Activated B cell treated with CpG ODN at 0.5 μM for 24 hours (primary cell): ENCODE data around the gene PDCD1. TPM values are rescaled to one million over a fixed set of nuclear protein-coding genes. Genes with fewer than 3 reads are reported as not detected.
"Not testable (repeated sequence)": the region's sequence is repeated elsewhere in the genome, so short reads cannot be mapped to it uniquely, and the experiment has no call there.

Experiments used
- ATAC-seq: fragments of 200-7000 bp; cut with Tn5 transposase; one replicate; pipeline ENCODE4 v1.10.0; 2021; ENCODE audit warnings: low read depth, mild to moderate bottlenecking, moderate library complexity
- CTCF ChIA-PET: fragments of 350-600 bp; sonication (Branson Sonifier 250); formaldehyde crosslinking; loops from one replicate; lab custom pipeline; 2021; ENCODE audit warnings: antibody characterized with exemption; lab: Charles Lee
- POLR2A ChIA-PET: fragments of 350-600 bp; sonication (Branson Sonifier 250); formaldehyde crosslinking; loops from one replicate; lab custom pipeline; 2021; ENCODE audit warnings: antibody characterized with exemption; lab: Charles Lee
- DNase-seq: peaks from one replicate; pipeline ENCODE4 v3.0.0; 2022
- H3K27ac Mint-ChIP-seq: one replicate; pipeline ENCODE4 v1.8.0; 2020; ENCODE audit warnings: mixed read lengths
- H3K27me3 Mint-ChIP-seq: one replicate; pipeline ENCODE4 v1.8.0; 2021; ENCODE audit warnings: mixed read lengths
- H3K36me3 Mint-ChIP-seq: one replicate; pipeline ENCODE4 v1.8.0; 2021; ENCODE audit warnings: low read depth, mixed read lengths
- H3K4me1 Mint-ChIP-seq: one replicate; pipeline ENCODE4 v1.8.0; 2021; ENCODE audit warnings: mixed read lengths
- H3K4me3 Mint-ChIP-seq: one replicate; pipeline ENCODE4 v1.8.0; 2020; ENCODE audit warnings: mild to moderate bottlenecking, mixed read lengths
- H3K9me3 Mint-ChIP-seq: one replicate; pipeline ENCODE4 v1.8.0; 2020; ENCODE audit warnings: mixed read lengths
- intact Hi-C: fragments of 100-400 bp; cut with micrococcal nuclease; formaldehyde crosslinking; loops from one replicate; pipeline ENCODE4 v1.15.1; 2024
- total RNA-seq: library from RNA; stranded (reverse); gene quantifications from 2 replicates; pipeline ENCODE4 v1.2.3, GENCODE V29; 2022
- TF ChIP-seq, protein P1 (sequence below): fragments of 200-600 bp; IDR thresholded peaks from one replicate; pipeline ENCODE4 v1.8.0; 2022; ENCODE audit warnings: antibody characterized with exemption, mild to moderate bottlenecking

Gene PDCD1
- total RNA-seq, 1 donor from 2014 or later: 3.5 TPM

- ChIA-PET POLR2A (no interaction called here), CTCF (no interaction called here)
- H3K27ac Mint-ChIP-seq: no peak overlapping the region
- peaks cover 9% of the 10 kb centered on the region for H3K27me3 Mint-ChIP-seq
- ATAC-seq (no peak), DNase-seq (no peak)
- no peaks in the 10 kb centered on the region for H3K36me3 Mint-ChIP-seq
- H3K9me3 Mint-ChIP-seq: no peaks in the 10 kb centered on the region
- intact Hi-C loops: no loop called here
- no peak overlapping the region for H3K4me3 Mint-ChIP-seq
- peaks cover 16% of the 10 kb centered on the region for H3K4me1 Mint-ChIP-seq
- TF ChIP-seq, protein P1, sequence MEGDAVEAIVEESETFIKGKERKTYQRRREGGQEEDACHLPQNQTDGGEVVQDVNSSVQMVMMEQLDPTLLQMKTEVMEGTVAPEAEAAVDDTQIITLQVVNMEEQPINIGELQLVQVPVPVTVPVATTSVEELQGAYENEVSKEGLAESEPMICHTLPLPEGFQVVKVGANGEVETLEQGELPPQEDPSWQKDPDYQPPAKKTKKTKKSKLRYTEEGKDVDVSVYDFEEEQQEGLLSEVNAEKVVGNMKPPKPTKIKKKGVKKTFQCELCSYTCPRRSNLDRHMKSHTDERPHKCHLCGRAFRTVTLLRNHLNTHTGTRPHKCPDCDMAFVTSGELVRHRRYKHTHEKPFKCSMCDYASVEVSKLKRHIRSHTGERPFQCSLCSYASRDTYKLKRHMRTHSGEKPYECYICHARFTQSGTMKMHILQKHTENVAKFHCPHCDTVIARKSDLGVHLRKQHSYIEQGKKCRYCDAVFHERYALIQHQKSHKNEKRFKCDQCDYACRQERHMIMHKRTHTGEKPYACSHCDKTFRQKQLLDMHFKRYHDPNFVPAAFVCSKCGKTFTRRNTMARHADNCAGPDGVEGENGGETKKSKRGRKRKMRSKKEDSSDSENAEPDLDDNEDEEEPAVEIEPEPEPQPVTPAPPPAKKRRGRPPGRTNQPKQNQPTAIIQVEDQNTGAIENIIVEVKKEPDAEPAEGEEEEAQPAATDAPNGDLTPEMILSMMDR: no peak
Measured at GRCh38 chr2:241818229-241818942, 40.3 kb downstream of the PDCD1 start.

DNA sequence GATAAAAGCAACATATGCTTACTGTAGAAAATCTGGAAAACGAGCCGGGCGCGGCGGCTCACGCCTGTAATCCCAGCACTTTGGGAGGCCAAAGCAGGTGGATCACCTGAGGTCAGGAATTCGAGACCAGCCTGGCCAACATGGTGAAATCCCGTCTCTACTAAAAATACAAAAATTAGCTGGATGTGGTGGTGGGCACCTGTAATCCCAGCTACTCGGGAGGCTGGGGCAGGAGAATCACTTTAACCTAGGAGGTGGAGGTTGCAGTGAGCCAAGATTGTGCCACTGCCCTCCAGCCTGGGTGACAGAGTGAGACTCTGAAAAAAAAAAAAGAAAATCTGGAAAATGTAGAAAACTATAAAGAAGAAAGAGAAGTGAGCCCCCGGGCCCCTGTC lies 40.9 kb downstream of the PDCD1 start:
- intact Hi-C loops, H3K9me3 Mint-ChIP-seq, CTCF ChIA-PET, H3K36me3 Mint-ChIP-seq, ATAC-seq, DNase-seq, H3K27me3 Mint-ChIP-seq, H3K27ac Mint-ChIP-seq: not testable (repeated sequence)
- POLR2A ChIA-PET: interaction anchor here (0.7 kb wide), 1 partner anchor 142 kb away, joined by 3 read pairs; no protein-coding TSS in a partner anchor
- H3K4me3 Mint-ChIP-seq: peak overlapping the region; percentile 19
- peaks cover 21% of the 10 kb centered on the region for H3K4me1 Mint-ChIP-seq

- TF ChIP-seq, protein P1: no peak
- peak overlapping the region; percentile 19 for H3K4me3 Mint-ChIP-seq
- peaks cover 22% of the 10 kb centered on the region for H3K4me1 Mint-ChIP-seq
- intact Hi-C loops: no loop called here
- H3K27ac Mint-ChIP-seq: no peak overlapping the region
- ChIA-PET POLR2A (interaction anchor here (0.7 kb wide), 1 partner anchor 141 kb away, joined by 3 read pairs; no protein-coding TSS in a partner anchor), CTCF (no interaction called here)
- peaks cover 9% of the 10 kb centered on the region for H3K27me3 Mint-ChIP-seq
- H3K36me3 Mint-ChIP-seq: no peaks in the 10 kb centered on the region
- ATAC-seq (no peak), DNase-seq (no peak)
- no peaks in the 10 kb centered on the region for H3K9me3 Mint-ChIP-seq
Measured at GRCh38 chr2:241817126-241817820, 41.4 kb downstream of the PDCD1 start.

DNA sequence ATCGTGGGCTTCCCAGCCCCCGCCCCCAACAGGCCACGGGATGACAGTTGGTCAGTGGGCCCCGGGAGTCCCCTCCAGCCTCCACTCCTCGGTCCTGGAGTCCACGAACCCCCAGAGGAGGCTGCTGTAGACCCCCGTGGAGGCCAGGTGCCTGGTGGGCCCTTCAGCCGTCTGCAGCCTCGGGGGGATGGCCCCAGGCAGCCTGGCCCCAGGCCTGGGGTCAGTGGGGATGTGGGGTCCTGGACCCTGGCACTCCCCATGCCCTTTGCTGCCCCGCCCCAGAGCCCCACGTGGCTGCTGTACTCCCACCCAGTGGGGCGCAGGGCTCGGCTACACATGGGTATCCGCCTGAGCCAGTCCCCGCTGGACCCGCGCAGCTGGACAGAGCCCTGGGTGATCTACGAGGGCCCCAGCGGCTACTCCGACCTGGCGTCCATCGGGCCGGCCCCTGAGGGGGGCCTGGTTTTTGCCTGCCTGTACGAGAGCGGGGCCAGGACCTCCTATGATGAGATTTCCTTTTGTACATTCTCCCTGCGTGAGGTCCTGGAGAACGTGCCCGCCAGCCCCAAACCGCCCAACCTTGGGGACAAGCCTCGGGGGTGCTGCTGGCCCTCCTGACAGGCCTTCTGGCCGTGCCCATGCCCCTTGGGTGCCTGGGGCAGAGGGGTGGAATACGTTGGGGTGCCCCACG lies 42.1 kb downstream of the PDCD1 start:
- intact Hi-C loops: no loop called here
- H3K4me3 Mint-ChIP-seq: no peak overlapping the region
- H3K27me3 Mint-ChIP-seq: peaks cover 9% of the 10 kb centered on the region
- TF ChIP-seq, protein P1: no peak
- ATAC-seq (no peak), DNase-seq (no peak)
- ChIA-PET POLR2A (no interaction called here), CTCF (no interaction called here)
- no peak overlapping the region for H3K27ac Mint-ChIP-seq
- H3K4me1 Mint-ChIP-seq: peaks cover 22% of the 10 kb centered on the region
- H3K9me3 Mint-ChIP-seq: no peaks in the 10 kb centered on the region
- no peaks in the 10 kb centered on the region for H3K36me3 Mint-ChIP-seq

DNA sequence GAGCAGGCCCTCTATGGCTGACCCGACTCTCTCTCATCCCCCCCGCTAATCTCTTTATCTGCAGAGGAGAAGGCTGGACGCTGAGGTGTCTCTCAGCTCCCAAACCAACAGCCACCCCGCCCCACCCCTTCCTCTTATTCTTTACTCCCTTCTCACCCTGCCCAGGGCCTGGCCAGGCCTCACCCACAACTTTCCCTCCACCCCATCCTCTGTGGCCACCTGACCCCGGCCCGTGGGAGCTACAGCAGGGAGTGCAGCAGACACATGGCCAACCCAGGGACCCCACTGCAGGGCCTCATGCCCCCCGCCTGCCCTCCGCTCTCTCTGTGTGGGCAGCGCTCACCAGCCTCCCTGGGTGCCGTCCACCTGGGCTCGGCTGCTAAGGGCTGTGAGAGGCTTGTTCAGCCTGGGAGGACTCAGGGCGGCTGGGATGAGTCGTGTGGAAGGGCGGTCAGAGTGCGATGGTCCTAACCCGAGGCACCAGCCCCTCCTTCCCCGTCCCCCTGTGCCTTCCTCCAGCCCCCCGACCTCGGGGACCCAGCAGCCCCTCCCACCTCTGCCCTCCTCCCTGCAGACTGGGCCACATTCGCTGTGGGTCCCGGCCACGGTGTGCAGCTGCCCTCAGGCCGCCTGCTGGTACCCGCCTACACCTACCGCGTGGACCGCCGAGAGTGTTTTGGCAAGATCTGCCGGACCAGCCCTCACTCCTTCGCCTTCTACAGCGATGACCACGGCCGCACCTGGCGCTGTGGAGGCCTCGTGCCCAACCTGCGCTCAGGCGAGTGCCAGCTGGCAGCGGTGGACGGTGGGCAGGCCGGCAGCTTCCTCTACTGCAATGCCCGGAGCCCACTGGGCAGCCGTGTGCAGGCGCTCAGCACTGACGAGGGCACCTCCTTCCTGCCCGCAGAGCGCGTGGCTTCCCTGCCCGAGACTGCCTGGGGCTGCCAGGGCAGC lies 42.9 kb downstream of the PDCD1 start:
- ATAC-seq (no peak), DNase-seq (no peak)
- H3K36me3 Mint-ChIP-seq: no peaks in the 10 kb centered on the region
- peak overlapping the region; percentile 24 for H3K27ac Mint-ChIP-seq
- POLR2A ChIA-PET: no interaction called here
- no peak overlapping the region for H3K4me3 Mint-ChIP-seq
- intact Hi-C loops: no loop called here
- CTCF ChIA-PET: no interaction called here
- H3K27me3 Mint-ChIP-seq: peaks cover 9% of the 10 kb centered on the region
- peaks cover 22% of the 10 kb centered on the region for H3K4me1 Mint-ChIP-seq
- no peaks in the 10 kb centered on the region for H3K9me3 Mint-ChIP-seq
- TF ChIP-seq, protein P1: no peak
